HepG2 (cell line): ENCODE results near the gene LRRC74A. TPM values are rescaled to one million over a fixed set of nuclear protein-coding genes. Genes with fewer than 3 reads are reported as not detected.

ENCODE experiments used
- AHDC1 ChIP-seq: sonication (generic); formaldehyde crosslinking; IDR thresholded peaks from 2 replicates; pipeline ENCODE4 v1.5.1; 2020; ENCODE audit warnings: mild to moderate bottlenecking, missing genetic modification reagents, borderline replicate concordance
- ARNTL ChIP-seq: sonication (generic); formaldehyde crosslinking; IDR thresholded peaks from 2 replicates; pipeline ENCODE4 v1.4.0; 2020; ENCODE audit warnings: mild to moderate bottlenecking, missing genetic modification reagents
- CBX1 ChIP-seq: IDR thresholded peaks from one replicate; pipeline ENCODE4 v1.6.1; 2016; ENCODE audit warnings: antibody characterized with exemption, low read depth
- NFAT5 ChIP-seq: sonication (generic); formaldehyde crosslinking; IDR thresholded peaks from 2 replicates; pipeline ENCODE4 v1.4.0; 2020; ENCODE audit warnings: missing genetic modification reagents
- PREB ChIP-seq: sonication (generic); formaldehyde crosslinking; IDR thresholded peaks from 2 replicates; pipeline ENCODE4 v1.4.0; 2020; ENCODE audit warnings: missing genetic modification reagents
- SNAPC4 ChIP-seq: sonication (generic); formaldehyde crosslinking; IDR thresholded peaks from 2 replicates; pipeline ENCODE4 v1.4.0; 2020; ENCODE audit warnings: mild to moderate bottlenecking, missing genetic modification reagents
- YEATS4 ChIP-seq: sonication (generic); formaldehyde crosslinking; IDR thresholded peaks from 2 replicates; pipeline ENCODE4 v1.4.0; 2020; ENCODE audit warnings: missing genetic modification reagents, borderline replicate concordance
- ZNF354B ChIP-seq: sonication (generic); formaldehyde crosslinking; IDR thresholded peaks from 2 replicates; pipeline ENCODE4 v1.8.0; 2022; ENCODE audit warnings: mild to moderate bottlenecking, missing genetic modification reagents
- ZNF747 ChIP-seq: sonication (generic); formaldehyde crosslinking; IDR thresholded peaks from 2 replicates; pipeline ENCODE4 v1.8.1; 2023; ENCODE audit warnings: missing genetic modification reagents, mild to moderate bottlenecking, borderline replicate concordance
- ZNF790 ChIP-seq: sonication (generic); formaldehyde crosslinking; IDR thresholded peaks from 2 replicates; pipeline ENCODE4 v1.8.0; 2022; ENCODE audit warnings: missing genetic modification reagents, mild to moderate bottlenecking, borderline replicate concordance
- polyA plus RNA-seq, 8 experiments: library from polyadenylated mRNA; depleted of rRNA in 3 of 8; stranded (reverse) in 7 of 8; unstranded in 1 of 8; fragments of >200 nt; fragmentation: Illumina TruSeq in 4 of 8; extraction: Trizol in 4 of 8; gene quantifications; 2 replicates each; pipeline versions ENCODE4 v1.2.1 to v1.2.3, GENCODE V29; 2011 to 2016; ENCODE audit warnings: low read depth in 4 of 8, missing spikeins in 1 of 8, mixed read lengths in 1 of 8; ENCODE audit not compliant: insufficient read depth in 1 of 8
- total RNA-seq, 5 experiments: library from RNA; depleted of rRNA; stranded (reverse); fragments of >200 nt; fragmentation: Illumina TruSeq; extraction: Trizol; gene quantifications; 2 replicates each; pipeline ENCODE4 v1.2.3, GENCODE V29; 2016; ENCODE audit warnings: low read depth in 1 of 5

LRRC74A gene
- total and polyA plus RNA-seq, 2 of the 13 experiments (the other 11 are each of a cell fraction or from before 2014, with no cell fraction given), result not detected

GRCh38 chr14:76829650-76830421 lies 3.6 kb downstream of the LRRC74A start (continued):
- TF ChIP-seq AHDC1 (CRISPR knock-in tag) (no peak), ZNF747 (CRISPR knock-in tag) (no peak), SNAPC4 (CRISPR knock-in tag) (no peak), ZNF354B (no peak), CBX1 (no peak), YEATS4 (CRISPR knock-in tag) (no peak), ARNTL (CRISPR knock-in tag) (0 out of 2 replicates have a peak, but pooled peaks have one; percentile 32), PREB (CRISPR knock-in tag) (no peak), NFAT5 (no peak), ZNF790 (CRISPR knock-in tag) (no peak)
